Sigmoid colon (tissue), 4 donors: ENCODE data around the gene LRP2BP.

Experiments
- CTCF ChIP-seq, 4 experiments: fragments of 450-650 bp in 3 of 4; fragments of 200-600 bp in 1 of 4; IDR thresholded peaks; one replicate each; pipeline ENCODE4 v1.5.1; 2016 to 2019; ENCODE audit warnings: antibody characterized with exemption in 4 of 4, mild to moderate bottlenecking in 3 of 4, moderate library complexity in 2 of 4
- EP300 ChIP-seq, 4 donors: sonication (generic); formaldehyde crosslinking; IDR thresholded peaks; one replicate each; pipeline ENCODE4 v1.6.1; 2017; ENCODE audit warnings: antibody characterized with exemption in 4 of 4
- POLR2A ChIP-seq, 2 donors: fragments of 450-650 bp; IDR thresholded peaks; one replicate each; pipeline ENCODE4 v1.6.1; 2016; ENCODE audit warnings: antibody characterized with exemption in 2 of 2, mild to moderate bottlenecking in 2 of 2, moderate library complexity in 2 of 2
- POLR2AphosphoS5 ChIP-seq, 4 donors: sonication (generic); formaldehyde crosslinking; IDR thresholded peaks; one replicate each; pipeline ENCODE4 v1.6.1; 2017; ENCODE audit warnings: antibody characterized with exemption in 4 of 4

GRCh38 chr4:185445209-185445608, 49.5 kb upstream of the LRP2BP start:
- TF ChIP-seq POLR2AphosphoS5 (IDR thresholded peaks at IDR 0.05) (no peak), CTCF (IDR thresholded peaks at IDR 0.05) (no peak), POLR2A (IDR thresholded peaks at IDR 0.05) (no peak), EP300 (IDR thresholded peaks at IDR 0.05) (no peak)
